ENCODE results near the gene TNRC6B.

The TNRC6B gene

GRCh38 chr22:40341604-40342003 is 163.9 kb downstream of the TNRC6B start:
- no peak overlapping the region for H3K4me3 ChIP-seq (ENCODE audit: control insufficient read depth, low read depth, low read length)
- no peak for DNase-seq (ENCODE audit: low read depth)
- TF ChIP-seq CTCF (conservative IDR thresholded peaks at IDR 0.05; ENCODE audit: control insufficient read depth, insufficient read depth, low read depth, low read length) = no peak

GRCh38 chr22:40342521-40342920 is 164.8 kb downstream of the TNRC6B start:
- H3K4me3 ChIP-seq (ENCODE audit: control insufficient read depth, low read depth, low read length) = no peak overlapping the region
- no peak for DNase-seq (ENCODE audit: low read depth)

GRCh38 chr22:40345271-40345670 is 167.5 kb downstream of the TNRC6B start:
- DNase-seq (ENCODE audit: low read depth) = peak; percentile 61
- H3K4me3 ChIP-seq (ENCODE audit: control insufficient read depth, low read depth, low read length) = peak overlapping the region; percentile 91
- no peak for TF ChIP-seq CTCF (conservative IDR thresholded peaks at IDR 0.05; ENCODE audit: control insufficient read depth, insufficient read depth, low read depth, low read length)

More at GRCh38 chr22:40342521-40342920, 164.8 kb downstream of the TNRC6B start:
- TF ChIP-seq CTCF (conservative IDR thresholded peaks at IDR 0.05; ENCODE audit: control insufficient read depth, insufficient read depth, low read depth, low read length) = no peak

- H3K4me3 ChIP-seq (ENCODE audit: control insufficient read depth, low read depth, low read length) = peak overlapping the region; percentile 91
- DNase-seq (ENCODE audit: low read depth) = peak; percentile 37
Measured at GRCh38 chr22:40345815-40346184, 168.1 kb downstream of the TNRC6B start.

GRCh38 chr22:40346185-40347118 is 168.7 kb downstream of the TNRC6B start, which contains the start of gene ADSL:
Gene ADSL (plus strand): TSS chr22:40346500. CDS start chr22:40346559, 59 bp downstream.
- peak; percentile 78 for DNase-seq (ENCODE audit: low read depth)
- no peak for TF ChIP-seq CTCF (conservative IDR thresholded peaks at IDR 0.05; ENCODE audit: control insufficient read depth, insufficient read depth, low read depth, low read length)

More at GRCh38 chr22:40345815-40346184, 168.1 kb downstream of the TNRC6B start:
- no peak for TF ChIP-seq CTCF (conservative IDR thresholded peaks at IDR 0.05; ENCODE audit: control insufficient read depth, insufficient read depth, low read depth, low read length)

GRCh38 chr22:40347300-40347699 is 169.6 kb downstream of the TNRC6B start:
- H3K4me3 ChIP-seq (ENCODE audit: control insufficient read depth, low read depth, low read length) = peak overlapping the region; percentile 91
- DNase-seq (ENCODE audit: low read depth) = no peak
- no peak for TF ChIP-seq CTCF (conservative IDR thresholded peaks at IDR 0.05; ENCODE audit: control insufficient read depth, insufficient read depth, low read depth, low read length)

More at GRCh38 chr22:40346185-40347118, 168.7 kb downstream of the TNRC6B start, which contains the start of gene ADSL:
- H3K4me3 ChIP-seq (ENCODE audit: control insufficient read depth, low read depth, low read length) = peak within 1 kb of the TSS; percentile 91

All from fibroblast of mammary gland (primary cell).